ENCODE data around the gene HSD11B1L.
A peak's percentile ranks its signal among the peaks of the same experiment; 100 is the strongest.
"Not testable (repeated sequence)": the region's sequence is repeated elsewhere in the genome, so short reads cannot be mapped to it uniquely, and the experiment has no call there.

HSD11B1L gene

GRCh38 chr19:5703819-5704818 lies 23.3 kb downstream of the HSD11B1L start:
- DNase-seq, result no peak

- no peak for DNase-seq
These were observed 24.7 kb downstream of the HSD11B1L start for GRCh38 chr19:5705552-5705951.

GRCh38 chr19:5706876-5707573 lies 26.2 kb downstream of the HSD11B1L start:
- DNase-seq, result no peak

GRCh38 chr19:5707576-5708575 lies 27.0 kb downstream of the HSD11B1L start:
- DNase-seq, result no peak

GRCh38 chr19:5711025-5711424 lies 30.2 kb downstream of the HSD11B1L start:
- no peak for DNase-seq

- no peak for DNase-seq
These were observed 30.9 kb downstream of the HSD11B1L start for GRCh38 chr19:5711713-5712161.

- no peak for DNase-seq
These were observed 32.4 kb downstream of the HSD11B1L start for GRCh38 chr19:5713228-5713627.

- DNase-seq, result no peak
These were observed 34.0 kb downstream of the HSD11B1L start for GRCh38 chr19:5714816-5715215.

GRCh38 chr19:5717215-5717935 lies 36.5 kb downstream of the HSD11B1L start:
- DNase-seq, result peak; percentile 31

- peak; percentile 66 for DNase-seq
These were observed 37.3 kb downstream of the HSD11B1L start for GRCh38 chr19:5718037-5718578.

GRCh38 chr19:5718579-5719273 lies 37.9 kb downstream of the HSD11B1L start:
- peak; percentile 88 for DNase-seq

- DNase-seq, result peak; percentile 29
These were observed 38.6 kb downstream of the HSD11B1L start for GRCh38 chr19:5719274-5719960.

- DNase-seq, result peak; percentile 100
These were observed 39.3 kb downstream of the HSD11B1L start, which contains the start of the genes CATSPERD and LONP1 for GRCh38 chr19:5719961-5720790. CATSPERD (plus strand) TSS chr19:5720637; CDS start chr19:5720738, 101 bp downstream. LONP1 (minus strand) TSS chr19:5720146; CDS start chr19:5720132, 14 bp downstream.

GRCh38 chr19:5727453-5728050 lies 46.7 kb downstream of the HSD11B1L start:
- DNase-seq, result no peak

GRCh38 chr19:5733172-5733571 lies 52.3 kb downstream of the HSD11B1L start:
- not testable (repeated sequence) for DNase-seq
